A549 treated with dexamethasone at 1 μM for 4 hours (cell line): ENCODE results near the gene QRICH2. TPM values are rescaled to one million over a fixed set of nuclear protein-coding genes. Genes with fewer than 3 reads are reported as not detected.

Experiments used
- total RNA-seq: library from RNA; stranded (reverse); fragments of 200-300 nt; extraction: Qiagen RNA extraction; gene quantifications from 5 replicates; pipeline ENCODE4 v1.2.3, GENCODE V29; 2022

QRICH2 gene
- 0.56 to 1.4 TPM (median 0.84 TPM) in 5 replicates for total RNA-seq

GRCh38 chr17:76307966-76308338 is at the start of gene QRICH2:
QRICH2 (minus strand) TSS chr17:76308276; CDS start chr17:76307998, 278 bp downstream.

GRCh38 chr17:76353599-76354316 is 45.7 kb upstream of the QRICH2 start, which contains the start of gene PRPSAP1:
PRPSAP1 (minus strand) TSS chr17:76353916; CDS start chr17:76353703, 213 bp downstream.

GRCh38 chr17:76264755-76265623 is 43.1 kb downstream of the QRICH2 start, which contains the start of gene UBALD2:
UBALD2 (plus strand) TSS chr17:76265348; CDS start chr17:76265506, 158 bp downstream.

GRCh38 chr17:76240461-76241203 is 67.4 kb downstream of the QRICH2 start, which contains the start of gene RNF157:
RNF157 (minus strand) TSS chr17:76240493; CDS start chr17:76240240, 253 bp downstream.

Other genes with a start within 250 kb of the QRICH2 start
- 70.7 to 88.6 TPM (median 85.9 TPM) in 5 replicates for gene SRP68, start 235.8 kb downstream of the QRICH2 start, total RNA-seq
- gene GALR2, start 233.5 kb downstream of the QRICH2 start, total RNA-seq = 0.54 to 1.8 TPM (median 1.7 TPM) in 5 replicates
- gene ZACN, start 229.1 kb downstream of the QRICH2 start, total RNA-seq = 0.08 to 0.39 TPM (median 0.20 TPM) in 5 replicates
- 52.7 to 68.6 TPM (median 61.2 TPM) in 5 replicates for gene EXOC7, start 204.5 kb downstream of the QRICH2 start, total RNA-seq
- gene FOXJ1, start 167.0 kb downstream of the QRICH2 start, total RNA-seq = 0.65 to 1.4 TPM (median 1.1 TPM) in 5 replicates
- 9.1 to 12.6 TPM (median 12.4 TPM) in 5 replicates for gene RNF157, start 67.8 kb downstream of the QRICH2 start, total RNA-seq
- 99.9 to 203 TPM (median 190 TPM) in 5 replicates for gene UBALD2, start 42.9 kb downstream of the QRICH2 start, total RNA-seq
- 52.7 to 59.4 TPM (median 55.2 TPM) in 5 replicates for gene PRPSAP1, start 45.6 kb upstream of the QRICH2 start, total RNA-seq
- 28.2 to 36.9 TPM (median 30.4 TPM) in 5 replicates for gene SPHK1, start 76.3 kb upstream of the QRICH2 start, total RNA-seq
- gene UBE2O, start 144.9 kb upstream of the QRICH2 start, total RNA-seq = 21.2 to 33.1 TPM (median 30.3 TPM) in 5 replicates
- 0.21 to 0.61 TPM (median 0.30 TPM) in 5 replicates for gene AANAT, start 159.3 kb upstream of the QRICH2 start, total RNA-seq
- 44.4 to 74.5 TPM (median 63.2 TPM) in 5 replicates for gene RHBDF2, start 193.1 kb upstream of the QRICH2 start, total RNA-seq
- gene CYGB, start 229.4 kb upstream of the QRICH2 start, total RNA-seq = 0.71 to 1.4 TPM (median 0.98 TPM) in 5 replicates
- not detected in 5 replicates for gene PRCD, start 231.8 kb upstream of the QRICH2 start, total RNA-seq